ENCODE results near the gene RAB14.

RAB14 gene

DNA sequence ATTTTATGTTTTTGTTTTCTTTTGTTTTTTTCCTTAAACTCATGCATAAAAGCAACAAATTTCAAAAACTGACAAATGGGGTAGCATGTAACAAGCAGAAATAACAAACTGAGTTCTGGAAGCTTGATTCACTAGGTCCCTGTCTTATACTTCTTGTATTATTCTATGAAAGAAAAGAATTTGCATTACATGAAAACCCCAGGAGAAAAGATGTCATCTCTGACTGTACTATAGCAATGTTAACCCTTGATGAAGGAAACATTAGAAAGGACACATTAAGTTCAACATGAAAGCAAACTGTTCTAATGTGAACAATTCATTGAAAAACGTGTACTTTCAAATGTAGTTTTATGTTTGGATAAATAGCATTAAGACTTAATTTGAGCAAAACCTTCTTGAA lies 9.2 kb downstream of the RAB14 start:
- no peak overlapping the region for H3K4me3 ChIP-seq (ENCODE audit: low read length)
- TF ChIP-seq, protein P1, sequence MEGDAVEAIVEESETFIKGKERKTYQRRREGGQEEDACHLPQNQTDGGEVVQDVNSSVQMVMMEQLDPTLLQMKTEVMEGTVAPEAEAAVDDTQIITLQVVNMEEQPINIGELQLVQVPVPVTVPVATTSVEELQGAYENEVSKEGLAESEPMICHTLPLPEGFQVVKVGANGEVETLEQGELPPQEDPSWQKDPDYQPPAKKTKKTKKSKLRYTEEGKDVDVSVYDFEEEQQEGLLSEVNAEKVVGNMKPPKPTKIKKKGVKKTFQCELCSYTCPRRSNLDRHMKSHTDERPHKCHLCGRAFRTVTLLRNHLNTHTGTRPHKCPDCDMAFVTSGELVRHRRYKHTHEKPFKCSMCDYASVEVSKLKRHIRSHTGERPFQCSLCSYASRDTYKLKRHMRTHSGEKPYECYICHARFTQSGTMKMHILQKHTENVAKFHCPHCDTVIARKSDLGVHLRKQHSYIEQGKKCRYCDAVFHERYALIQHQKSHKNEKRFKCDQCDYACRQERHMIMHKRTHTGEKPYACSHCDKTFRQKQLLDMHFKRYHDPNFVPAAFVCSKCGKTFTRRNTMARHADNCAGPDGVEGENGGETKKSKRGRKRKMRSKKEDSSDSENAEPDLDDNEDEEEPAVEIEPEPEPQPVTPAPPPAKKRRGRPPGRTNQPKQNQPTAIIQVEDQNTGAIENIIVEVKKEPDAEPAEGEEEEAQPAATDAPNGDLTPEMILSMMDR (conservative IDR thresholded peaks at IDR 0.05; ENCODE audit: low read depth, low read length), result no peak
- DNase-seq (ENCODE audit: low read depth), result no peak

DNA sequence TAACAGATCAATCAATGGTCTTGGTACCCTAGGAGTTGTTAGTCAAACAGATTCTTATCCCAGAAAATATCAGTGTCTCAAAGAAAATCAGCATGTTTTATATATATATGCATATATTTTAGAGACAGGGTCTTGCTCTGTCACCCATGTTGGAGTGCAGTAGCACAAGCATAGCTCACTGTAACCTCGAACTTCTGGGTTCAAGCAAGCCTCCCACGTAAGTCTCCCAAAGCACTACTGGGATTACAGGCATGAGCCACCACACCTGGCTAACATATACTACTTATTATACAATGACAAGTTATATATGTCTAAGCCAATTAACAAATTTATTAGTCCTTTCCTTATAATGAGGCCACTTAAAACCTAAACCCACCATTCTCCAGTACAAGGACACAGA lies 10.4 kb downstream of the RAB14 start:
- no peak overlapping the region for H3K4me3 ChIP-seq (ENCODE audit: low read length)
- TF ChIP-seq, protein P1 (conservative IDR thresholded peaks at IDR 0.05; ENCODE audit: low read depth, low read length), result no peak
- DNase-seq (ENCODE audit: low read depth), result no peak

DNA sequence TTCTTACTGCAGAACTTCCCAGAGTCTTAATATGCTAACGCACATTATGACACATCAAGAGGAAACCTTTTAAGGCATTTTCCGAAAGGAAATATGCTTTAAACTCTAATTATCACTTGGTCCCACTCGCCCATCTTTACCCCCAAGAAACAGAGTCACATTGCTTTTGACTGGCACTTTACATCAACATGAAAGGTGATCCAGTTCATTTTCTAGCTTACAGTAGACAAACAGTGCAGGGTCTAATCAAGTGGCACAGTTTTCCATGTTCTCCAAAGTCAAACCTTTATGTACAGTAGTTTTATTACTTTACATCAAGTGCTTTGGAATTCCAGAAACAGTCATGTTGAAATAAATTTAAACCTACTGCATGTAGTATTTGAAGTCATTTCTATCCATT lies 12.0 kb downstream of the RAB14 start:
- no peak for DNase-seq (ENCODE audit: low read depth)
- H3K4me3 ChIP-seq (ENCODE audit: low read length), result no peak overlapping the region
- TF ChIP-seq, protein P1 (conservative IDR thresholded peaks at IDR 0.05; ENCODE audit: low read depth, low read length), result no peak

DNA sequence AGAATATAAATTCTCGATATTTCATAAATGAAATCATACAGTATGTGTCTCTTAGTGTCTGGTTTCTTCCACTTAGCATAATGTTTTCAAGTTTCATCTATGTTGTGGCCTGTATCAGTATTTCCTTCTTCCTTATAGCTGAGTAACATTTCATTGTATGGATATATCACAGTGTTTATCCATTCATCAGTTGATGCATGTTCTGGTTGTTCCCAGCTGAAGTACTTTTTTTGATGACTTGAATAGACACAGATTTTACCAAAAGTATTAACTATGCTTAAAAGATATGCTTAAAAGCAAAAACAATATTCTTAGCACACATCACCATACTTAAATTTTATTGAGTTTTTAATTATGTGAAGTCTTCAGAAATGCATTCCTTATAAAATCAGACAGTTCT lies 12.7 kb downstream of the RAB14 start:
- no peak overlapping the region for H3K4me3 ChIP-seq (ENCODE audit: low read length)
- TF ChIP-seq, protein P1 (conservative IDR thresholded peaks at IDR 0.05; ENCODE audit: low read depth, low read length), result no peak
- no peak for DNase-seq (ENCODE audit: low read depth)

DNA sequence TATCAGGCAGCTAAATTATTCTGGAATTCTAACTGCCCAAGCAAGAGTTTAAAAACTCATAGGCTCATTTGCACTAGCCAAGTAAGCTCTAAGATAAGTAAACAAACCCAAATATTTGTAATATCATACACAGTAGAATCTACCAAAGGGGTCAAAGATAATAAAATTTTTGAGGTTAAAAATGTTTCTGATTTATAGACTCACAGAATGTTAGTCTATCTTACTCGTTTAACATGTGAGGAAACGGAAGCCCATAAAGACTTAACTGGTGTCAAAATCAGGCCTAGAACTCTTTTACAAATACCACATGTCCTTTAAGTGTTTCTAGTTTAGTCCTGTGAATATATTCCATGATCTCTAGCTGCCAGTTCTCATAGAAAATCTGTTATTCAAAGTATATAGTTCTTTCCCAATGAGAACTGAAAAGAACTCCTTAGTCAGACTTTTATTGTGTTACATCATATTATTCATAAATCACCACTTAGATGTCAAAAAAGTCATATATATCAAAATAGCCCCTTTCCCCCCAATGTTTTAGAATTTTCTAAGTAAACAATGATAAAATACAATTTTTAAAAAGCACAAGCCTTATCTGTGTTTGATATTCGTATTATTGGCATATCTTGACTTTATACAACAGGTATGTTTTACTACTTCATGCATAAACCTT lies 13.9 kb downstream of the RAB14 start:
- TF ChIP-seq, protein P1 (conservative IDR thresholded peaks at IDR 0.05; ENCODE audit: low read depth, low read length), result no peak
- DNase-seq (ENCODE audit: low read depth), result no peak
- no peak overlapping the region for H3K4me3 ChIP-seq (ENCODE audit: low read length)

DNA sequence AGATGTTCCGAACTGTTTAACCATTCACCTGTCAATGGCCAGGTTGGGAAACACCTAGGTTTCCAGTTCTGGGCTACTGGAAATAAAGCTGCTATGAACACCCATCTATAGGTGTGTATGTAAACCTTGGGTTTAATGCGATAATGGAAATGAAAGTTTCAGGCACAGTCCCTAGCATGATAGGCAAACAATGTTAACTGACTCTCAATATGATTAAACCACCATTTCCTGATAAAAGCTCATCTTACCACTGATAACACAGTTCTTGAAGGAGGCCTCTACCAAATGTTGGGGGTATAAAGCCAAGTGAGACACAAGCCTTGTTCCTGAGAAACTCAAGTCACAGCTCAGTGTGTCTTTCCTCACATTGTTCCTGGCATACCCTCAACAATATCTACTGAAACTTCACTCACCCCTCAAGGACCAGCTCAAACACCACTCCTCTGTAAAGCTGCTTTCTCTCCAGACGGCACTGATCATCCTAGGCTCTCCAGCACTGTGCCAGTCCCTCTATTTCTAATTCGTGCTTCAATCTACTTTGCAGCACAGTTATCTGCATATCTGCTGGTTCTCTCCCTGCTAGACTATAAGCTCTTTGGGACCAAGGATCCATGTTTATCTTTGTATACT lies 15.8 kb downstream of the RAB14 start:
- no peak for DNase-seq (ENCODE audit: low read depth)
- H3K4me3 ChIP-seq (ENCODE audit: low read length), result no peak overlapping the region
- TF ChIP-seq, protein P1 (conservative IDR thresholded peaks at IDR 0.05; ENCODE audit: low read depth, low read length), result no peak

DNA sequence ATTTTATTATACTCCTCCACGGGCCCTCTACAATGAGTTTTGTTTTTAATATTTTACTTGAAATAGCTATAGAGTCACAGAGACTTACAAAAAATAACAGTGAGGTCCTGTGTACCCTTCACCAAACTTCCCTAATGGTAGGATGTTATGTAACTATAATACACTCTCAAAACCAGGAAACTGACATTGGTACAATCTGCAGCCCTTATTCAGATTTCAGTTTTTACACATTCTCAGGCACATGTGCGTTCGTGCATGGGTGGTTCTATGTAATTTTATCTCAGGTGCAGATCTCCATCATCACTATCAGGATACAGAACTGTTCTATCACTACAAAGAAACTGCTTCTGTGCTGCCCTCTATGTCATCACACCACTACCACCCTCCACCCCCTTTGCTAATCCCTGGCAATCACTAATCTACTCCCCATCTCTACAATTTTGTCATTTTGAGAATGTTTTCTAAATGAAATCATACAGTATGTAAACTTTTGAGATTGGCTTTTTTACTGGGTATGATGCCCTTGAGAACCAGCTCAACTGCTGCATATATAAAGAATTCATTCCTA lies 16.4 kb downstream of the RAB14 start:
- TF ChIP-seq, protein P1 (conservative IDR thresholded peaks at IDR 0.05; ENCODE audit: low read depth, low read length), result no peak
- DNase-seq (ENCODE audit: low read depth), result no peak
- H3K4me3 ChIP-seq (ENCODE audit: low read length), result no peak overlapping the region
